HepG2 (cell line): ENCODE results near the gene SPRED3. TPM values are rescaled to one million over a fixed set of nuclear protein-coding genes. Genes with fewer than 3 reads are reported as not detected.

ENCODE experiments used
- ATAC-seq: fragments of 200-7000 bp; cut with Tn5 transposase; 3 replicates; pipeline ENCODE4 v1.9.1; 2020; ENCODE audit warnings: mild to moderate bottlenecking, moderate library complexity
- BruUV-seq: library from RNA; stranded (reverse); fragments of 400-500 nt; replicated peaks from 2 replicates; lab custom pipeline; 2021; lab: Mats Ljungman, UMichigan
- CTCF ChIA-PET: fragments of 300-600 bp; formaldehyde crosslinking; extraction: SDS; loops from one replicate; lab custom pipeline; 2021; ENCODE audit warnings: low total read pairs, inconsistent platforms, low intra/inter-chr PET ratio; lab: Yijun Ruan, JAX
- POLR2A ChIA-PET: fragments of 350-600 bp; sonication (Branson Sonifier 250); formaldehyde crosslinking; loops from one replicate; lab custom pipeline; 2020; ENCODE audit warnings: antibody characterized with exemption, inconsistent platforms; lab: Yijun Ruan, JAX
- DNase-seq: peaks from one replicate; pipeline ENCODE4 v3.0.0-alpha.2; 2015; ENCODE audit warnings: low spot score
- FAIRE-seq: peaks from 3 replicates; lab custom pipeline; 2011; peaks lifted over from hg19 to GRCh38; lab: Jason Lieb, UNC
- H2AFZ ChIP-seq: one replicate; pipeline ENCODE4 v1.6.1; 2011; ENCODE audit warnings: low read length, inconsistent platforms
- H3K27ac ChIP-seq: fragments of 300-600 bp; 3 replicates; pipeline ENCODE4 v1.8.0; 2011; ENCODE audit warnings: mixed run types, mild to moderate bottlenecking, mixed read lengths, low read length, inconsistent platforms; ENCODE audit not compliant: insufficient read depth; ENCODE audit errors: extremely low read length
- H3K27me3 ChIP-seq, 2 experiments: fragments of 200-600 bp in 1 of 2; 2 replicates in 1 of 2; 3 replicates in 1 of 2; pipeline versions ENCODE4 v1.6.0 to v1.8.0; 2011; ENCODE audit warnings: low read length in 2 of 2, mild to moderate bottlenecking in 2 of 2, moderate library complexity in 2 of 2, inconsistent platforms in 1 of 2; ENCODE audit not compliant: insufficient read depth in 2 of 2, control insufficient read depth in 1 of 2
- H3K36me3 ChIP-seq, 2 experiments: fragments of 200-600 bp in 1 of 2; replicated peaks in 1 of 2; 2 replicates in 1 of 2; 3 replicates in 1 of 2; pipeline versions ENCODE4 v1.5.1 to v1.8.0; 2011; ENCODE audit warnings: low read length in 2 of 2, inconsistent platforms in 1 of 2; ENCODE audit not compliant: insufficient read depth in 2 of 2, control insufficient read depth in 1 of 2
- H3K4me1 ChIP-seq: 2 replicates; pipeline ENCODE4 v1.5.1; 2012; ENCODE audit warnings: low read length, inconsistent platforms; ENCODE audit not compliant: insufficient read depth
- H3K4me2 ChIP-seq: 2 replicates; pipeline ENCODE4 v1.6.0; 2011; ENCODE audit warnings: low read depth, low read length, inconsistent platforms
- H3K4me3 ChIP-seq, 3 experiments: fragments of 200-600 bp in 1 of 3; sonication (generic), shearing (Covaris generic) in 1 of 3; replicated peaks in 1 of 3; 2 replicates each; pipeline ENCODE4 v1.5.1; 2011 to 2016; ENCODE audit warnings: low read length in 3 of 3, inconsistent platforms in 2 of 3, low read depth in 2 of 3, mild to moderate bottlenecking in 2 of 3, control low read depth in 1 of 3, mixed read lengths in 1 of 3; ENCODE audit not compliant: insufficient read depth in 1 of 3
- H3K79me2 ChIP-seq: one replicate; pipeline ENCODE4 v1.6.1; 2011; ENCODE audit warnings: low read length, inconsistent platforms; ENCODE audit not compliant: insufficient read depth
- H3K9ac ChIP-seq: 2 replicates; pipeline ENCODE4 v1.6.0; 2011; ENCODE audit warnings: mild to moderate bottlenecking, low read depth, low read length, inconsistent platforms; ENCODE audit not compliant: insufficient read depth
- H3K9me3 ChIP-seq: 2 replicates; pipeline ENCODE4 v1.5.1; 2012; ENCODE audit warnings: mild to moderate bottlenecking, low read length
- H4K20me1 ChIP-seq: 2 replicates; pipeline ENCODE4 v1.6.0; 2011; ENCODE audit warnings: inconsistent platforms, mild to moderate bottlenecking, low read length, moderate library complexity; ENCODE audit not compliant: insufficient read depth
- ARID2 ChIP-seq: sonication (generic); formaldehyde crosslinking; IDR thresholded peaks from 2 replicates; pipeline ENCODE4 v1.8.1; 2022; ENCODE audit warnings: mild to moderate bottlenecking, missing genetic modification reagents, borderline replicate concordance
- ARNTL ChIP-seq: sonication (generic); formaldehyde crosslinking; IDR thresholded peaks from 2 replicates; pipeline ENCODE4 v1.4.0; 2020; ENCODE audit warnings: mild to moderate bottlenecking, missing genetic modification reagents
- ATF5 ChIP-seq: sonication (generic); formaldehyde crosslinking; IDR thresholded peaks from 2 replicates; pipeline ENCODE4 v1.4.0; 2020; ENCODE audit warnings: mild to moderate bottlenecking, low read depth, missing genetic modification reagents
- ATRX ChIP-seq: sonication (generic); formaldehyde crosslinking; IDR thresholded peaks from 2 replicates; pipeline ENCODE4 v1.4.0; 2020; ENCODE audit warnings: missing genetic modification reagents, borderline replicate concordance
- EHMT2 ChIP-seq: fragments of 200-600 bp; sonication (generic); IDR thresholded peaks from 2 replicates; pipeline ENCODE4 v1.7.0; 2017; ENCODE audit warnings: antibody characterized with exemption, low read depth, low read length, borderline replicate concordance
- GABPB1 ChIP-seq: IDR thresholded peaks from 2 replicates; pipeline ENCODE4 v1.6.1; 2016; ENCODE audit warnings: mild to moderate bottlenecking, missing genetic modification reagents, moderate library complexity, missing compliant biosample characterization
- HOXA3 ChIP-seq: sonication (generic); formaldehyde crosslinking; IDR thresholded peaks from 2 replicates; pipeline ENCODE4 v1.5.0; 2020; ENCODE audit warnings: missing genetic modification reagents
- KAT8 ChIP-seq: IDR thresholded peaks from 2 replicates; pipeline ENCODE4 v1.6.1; 2016; ENCODE audit warnings: missing genetic modification reagents, missing compliant biosample characterization
- MAFG ChIP-seq: sonication (generic); formaldehyde crosslinking; IDR thresholded peaks from 2 replicates; pipeline ENCODE4 v1.5.1; 2020; ENCODE audit warnings: mild to moderate bottlenecking, missing genetic modification reagents
- MTA1 ChIP-seq: sonication (generic); formaldehyde crosslinking; IDR thresholded peaks from 2 replicates; pipeline ENCODE4 v1.4.0; 2020; ENCODE audit warnings: missing genetic modification reagents, mild to moderate bottlenecking, borderline replicate concordance
- NR2C2 ChIP-seq: sonication (generic); formaldehyde crosslinking; IDR thresholded peaks from 2 replicates; pipeline ENCODE4 v1.4.0; 2020; ENCODE audit warnings: missing genetic modification reagents, mild to moderate bottlenecking, moderate library complexity, borderline replicate concordance
- PBX2 ChIP-seq: IDR thresholded peaks from 2 replicates; pipeline ENCODE4 v1.6.1; 2016; ENCODE audit warnings: control low read depth
- PCBP2 ChIP-seq: fragments of 200-400 bp; formaldehyde crosslinking; optimal IDR thresholded peaks from 2 replicates; pipeline ENCODE3; 2018; ENCODE audit warnings: low read length, low read depth; ENCODE audit not compliant: poor library complexity, severe bottlenecking
- SRSF4 ChIP-seq: fragments of 200-400 bp; formaldehyde crosslinking; IDR thresholded peaks from one replicate; pipeline ENCODE4 v1.6.1; 2018; ENCODE audit warnings: mild to moderate bottlenecking, low read depth, low read length, moderate library complexity; ENCODE audit not compliant: poor library complexity, severe bottlenecking
- SSRP1 ChIP-seq: IDR thresholded peaks from 2 replicates; pipeline ENCODE4 v1.6.1; 2016; ENCODE audit warnings: control low read depth
- WIZ ChIP-seq: sonication (generic); formaldehyde crosslinking; IDR thresholded peaks from 2 replicates; pipeline ENCODE4 v1.5.1; 2020; ENCODE audit warnings: mild to moderate bottlenecking, missing genetic modification reagents
- ZBTB34 ChIP-seq: sonication (generic); formaldehyde crosslinking; IDR thresholded peaks from 2 replicates; pipeline ENCODE4 v1.8.0; 2022; ENCODE audit warnings: mild to moderate bottlenecking, missing genetic modification reagents
- ZNF501 ChIP-seq: sonication (generic); formaldehyde crosslinking; IDR thresholded peaks from 2 replicates; pipeline ENCODE4 v1.5.1; 2020; ENCODE audit warnings: mild to moderate bottlenecking, moderate library complexity, missing genetic modification reagents
- ZNF563 ChIP-seq: sonication (generic); formaldehyde crosslinking; IDR thresholded peaks from 2 replicates; pipeline ENCODE4 v1.8.0; 2022; ENCODE audit warnings: mild to moderate bottlenecking, moderate library complexity, missing genetic modification reagents
- ZNF746 ChIP-seq: sonication (generic); formaldehyde crosslinking; IDR thresholded peaks from 2 replicates; pipeline ENCODE4 v1.8.0; 2022; ENCODE audit warnings: mild to moderate bottlenecking, missing genetic modification reagents
- WGBS: methylation state at CpG from one replicate; pipeline ENCODE4 v1.1.6; 2017; ENCODE audit warnings: low lambda C conversion rate; 5-methylcytosine and 5-hydroxymethylcytosine counted together
- in situ Hi-C: cut with HindIII; loops from 2 replicates; pipeline ENCODE4 v1.10.0; 2017; ENCODE audit warnings: low pct_unique_long_range_greater_than_20kb; ENCODE audit not compliant: extremely low pct_ligation_motif_present
- intact Hi-C: fragments of 100-400 bp; cut with micrococcal nuclease; formaldehyde crosslinking; loops from one replicate; pipeline ENCODE4 v1.10.0; 2022; ENCODE audit not compliant: unreplicated experiment
- polyA plus RNA-seq, 8 experiments: library from polyadenylated mRNA; depleted of rRNA in 3 of 8; stranded (reverse) in 7 of 8; unstranded in 1 of 8; fragments of >200 nt; fragmentation: Illumina TruSeq in 4 of 8; extraction: Trizol in 4 of 8; gene quantifications; 2 replicates each; pipeline versions ENCODE4 v1.2.1 to v1.2.3, GENCODE V29; 2011 to 2016; ENCODE audit warnings: low read depth in 4 of 8, missing spikeins in 1 of 8, mixed read lengths in 1 of 8; ENCODE audit not compliant: insufficient read depth in 1 of 8
- total RNA-seq, 5 experiments: library from RNA; depleted of rRNA; stranded (reverse); fragments of >200 nt; fragmentation: Illumina TruSeq; extraction: Trizol; gene quantifications; 2 replicates each; pipeline ENCODE4 v1.2.3, GENCODE V29; 2016; ENCODE audit warnings: low read depth in 1 of 5

Gene SPRED3
- total and polyA plus RNA-seq, 2 of the 13 experiments (the other 11 are each of a cell fraction or from before 2014, with no cell fraction given): 0.15 to 0.17 TPM

- TF ChIP-seq WIZ (CRISPR knock-in tag) (0 out of 2 replicates have a peak, but pooled peaks have one; percentile 46), ATRX (CRISPR knock-in tag) (no peak), ZNF563 (CRISPR knock-in tag) (no peak), GABPB1 (CRISPR knock-in tag) (peak; percentile 81), KAT8 (peak; percentile 65; the same call in 1 of the 2 replicates), ZNF746 (CRISPR knock-in tag) (peak; percentile 34; the same call in 1 of the 2 replicates), SRSF4 (no peak), ZNF501 (CRISPR knock-in tag) (0 out of 2 replicates have a peak, but pooled peaks have one; percentile 21), MTA1 (CRISPR knock-in tag) (0 out of 2 replicates have a peak, but pooled peaks have one; percentile 17), NR2C2 (peak; percentile 97), ATF5 (CRISPR knock-in tag) (no peak), HOXA3 (0 out of 2 replicates have a peak, but pooled peaks have one; percentile 17)
- TF ChIP-seq, all 625 proteins: peak for 14
These were observed 21.5 kb upstream of the SPRED3 start (continued) for GRCh38 chr19:38367041-38367440.

DNA sequence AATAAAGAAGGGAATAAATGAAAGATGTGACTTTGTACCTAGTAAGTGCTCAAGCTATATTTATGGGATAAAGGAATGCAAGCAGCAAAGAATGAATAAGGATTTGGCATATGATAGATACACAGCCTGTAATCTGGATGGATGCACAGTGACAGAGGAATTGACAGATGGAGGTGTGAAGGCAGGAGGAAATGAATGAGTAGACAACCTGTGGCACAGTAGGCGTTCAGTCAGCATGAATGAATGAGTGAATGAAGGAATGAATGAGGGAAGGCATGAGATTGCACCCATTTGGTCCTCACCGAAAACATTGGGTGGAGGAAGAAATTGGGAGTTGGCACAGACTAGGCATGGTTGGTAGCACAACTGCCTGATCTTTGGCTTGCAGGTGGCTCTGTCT lies 18.9 kb upstream of the SPRED3 start:
- POLR2A ChIA-PET: interaction anchor here (1.0 kb wide), 1 partner anchor 12 kb away, joined by 4 read pairs; no protein-coding TSS in a partner anchor
- no peak for FAIRE-seq
- no peaks in the 10 kb centered on the region for H3K9me3 ChIP-seq

More for the DNA sequence above, 18.9 kb upstream of the SPRED3 start:
- Histone ChIP-seq H3K36me3 (no peaks in the 10 kb centered on the region), H3K4me3 (no peak overlapping the region)
- TF ChIP-seq PBX2 (no peak), PCBP2 (no peak), ARID2 (CRISPR knock-in tag) (no peak), ZBTB34 (CRISPR knock-in tag) (no peak), MAFG (CRISPR knock-in tag) (no peak), SSRP1 (no peak), ARNTL (no peak), EHMT2 (no peak)
- TF ChIP-seq, all 625 proteins: peak for 0
- no peak for DNase-seq
- BruUV-seq: no TSS peak
- no peak overlapping the region for H2AFZ ChIP-seq
- H3K79me2 ChIP-seq: no peaks in the 10 kb centered on the region
- ATAC-seq: no peak
- CTCF ChIA-PET: no interaction called here
- H3K4me1 ChIP-seq: peaks cover 30% of the 10 kb centered on the region
- 43% methylated on average over 2 of the region's 2 CpGs for WGBS
- H3K4me2 ChIP-seq: no peak overlapping the region
- H3K9ac ChIP-seq: no peak overlapping the region
- in situ Hi-C loops: no loop called here
- H3K27ac ChIP-seq: no peak overlapping the region
- H4K20me1 ChIP-seq: no peaks in the 10 kb centered on the region
- peaks cover 0 to 5% of the 10 kb centered on the region in 2 experiments; a peak in 1 of 5 replicates for H3K27me3 ChIP-seq
- intact Hi-C loops: no loop called here
